Panc1 (cell line): ENCODE data around the gene FGGY. TPM values are rescaled to one million over a fixed set of nuclear protein-coding genes. Genes with fewer than 3 reads are reported as not detected.

Experiments used
- ATAC-seq: fragments of 200-7000 bp; cut with Tn5 transposase; 2 replicates; pipeline ENCODE4 v1.9.1; 2020; ENCODE audit warnings: mild to moderate bottlenecking, moderate library complexity
- BruUV-seq: library from RNA; stranded (reverse); fragments of 400-500 nt; replicated peaks from 2 replicates; lab custom pipeline; 2021; lab: Mats Ljungman, UMichigan
- CTCF ChIA-PET: fragments of 300-600 bp; sonication (Branson Sonifier 250); formaldehyde crosslinking; loops from one replicate; lab custom pipeline; 2022; ENCODE audit warnings: antibody characterized with exemption; lab: Charles Lee
- POLR2A ChIA-PET: fragments of 300-600 bp; sonication (Branson Sonifier 250); formaldehyde crosslinking; loops from one replicate; lab custom pipeline; 2022; ENCODE audit warnings: antibody characterized with exemption; lab: Charles Lee
- DNase-seq: peaks from one replicate; pipeline ENCODE4 v3.0.0-alpha.2; 2010; ENCODE audit warnings: low read depth, low spot score
- H3K27ac ChIP-seq: 2 replicates; pipeline ENCODE4 v1.5.1; 2011; ENCODE audit warnings: mild to moderate bottlenecking, low read length, inconsistent platforms
- H3K27me3 ChIP-seq: fragments of 200-500 bp; sonication (Bioruptor generic); 2 replicates; pipeline ENCODE4 v1.6.0; 2014; ENCODE audit warnings: low read length, inconsistent platforms; ENCODE audit not compliant: control insufficient read depth, insufficient read depth
- H3K36me3 ChIP-seq: fragments of 200-500 bp; sonication (Bioruptor generic); 2 replicates; pipeline ENCODE4 v1.5.1; 2014; ENCODE audit warnings: inconsistent platforms, mild to moderate bottlenecking, low read length, moderate library complexity; ENCODE audit not compliant: control insufficient read depth, insufficient read depth
- H3K4me1 ChIP-seq: 2 replicates; pipeline ENCODE4 v1.5.1; 2011; ENCODE audit warnings: inconsistent platforms, mild to moderate bottlenecking, low read length, moderate library complexity; ENCODE audit not compliant: control insufficient read depth, insufficient read depth
- H3K4me3 ChIP-seq, 2 experiments: 2 replicates each; pipeline ENCODE4 v1.5.1; 2011 to 2012; ENCODE audit warnings: low read depth in 2 of 2, low read length in 2 of 2, mild to moderate bottlenecking in 2 of 2, inconsistent platforms in 1 of 2, moderate library complexity in 1 of 2
- H3K9me3 ChIP-seq: fragments of 200-500 bp; sonication (Bioruptor generic); 2 replicates; pipeline ENCODE4 v1.5.1; 2014; ENCODE audit warnings: low read depth, mild to moderate bottlenecking, inconsistent platforms, low read length, moderate library complexity; ENCODE audit not compliant: control insufficient read depth, insufficient read depth
- CTCF ChIP-seq: fragments of 450-650 bp; IDR thresholded peaks from 2 replicates; pipeline ENCODE4 v1.5.1; 2017; ENCODE audit warnings: mild to moderate bottlenecking
- POLR2AphosphoS5 ChIP-seq: IDR thresholded peaks from 2 replicates; pipeline ENCODE4 v1.6.1; 2012; ENCODE audit warnings: mild to moderate bottlenecking, low read depth, low read length, moderate library complexity
- REST ChIP-seq, 2 experiments: IDR thresholded peaks; 2 replicates each; pipeline ENCODE4 v1.6.1; 2011 to 2012; ENCODE audit warnings: low read depth in 2 of 2, control low read depth in 1 of 2, low read length in 1 of 2, mild to moderate bottlenecking in 1 of 2, moderate library complexity in 1 of 2; ENCODE audit not compliant: insufficient read depth in 1 of 2
- SIN3A ChIP-seq: IDR thresholded peaks from 2 replicates; pipeline ENCODE4 v1.6.1; 2012; ENCODE audit warnings: low read depth, mild to moderate bottlenecking, low read length, moderate library complexity, borderline replicate concordance; ENCODE audit not compliant: insufficient read depth
- TCF7L2 ChIP-seq: IDR thresholded peaks from 2 replicates; pipeline ENCODE4 v1.6.1; 2011; ENCODE audit warnings: mild to moderate bottlenecking, low read depth, low read length, inconsistent platforms
- in situ Hi-C: cut with HindIII; loops from 2 replicates; pipeline ENCODE4 v1.10.0; 2016; ENCODE audit warnings: low sequenced_read_pairs, low pct_unique_long_range_greater_than_20kb
- intact Hi-C: fragments of 100-400 bp; cut with micrococcal nuclease; formaldehyde crosslinking; loops from one replicate; pipeline ENCODE4 v1.10.0; 2022; ENCODE audit not compliant: unreplicated experiment
- total RNA-seq: library from RNA; stranded (reverse); gene quantifications from one replicate; pipeline ENCODE4 v1.2.1, GENCODE V29; 2021; ENCODE audit not compliant: unreplicated experiment

FGGY gene
- total RNA-seq, 1 experiment from 2014 or later = 15.5 TPM

GRCh38 chr1:59421232-59421920 is 124.5 kb downstream of the FGGY start:
- no peak for DNase-seq
- Histone ChIP-seq H3K36me3 (no peaks in the 10 kb centered on the region), H3K9me3 (no peaks in the 10 kb centered on the region), H3K27me3 (no peaks in the 10 kb centered on the region), H3K4me1 (no peaks in the 10 kb centered on the region), H3K27ac (no peak overlapping the region), H3K4me3 (no peak overlapping the region)
- no TSS peak for BruUV-seq
- ChIA-PET CTCF (no interaction called here), POLR2A (no interaction called here)
- TF ChIP-seq SIN3A = no peak
- TF ChIP-seq CTCF = no peak
- no peak for TF ChIP-seq POLR2AphosphoS5
- no peak for TF ChIP-seq REST (IDR thresholded peaks at IDR 0.05; ENCODE audit: insufficient read depth in 1 of 2, low read depth in 2 of 2, low read length in 1 of 2)
- no peak for TF ChIP-seq TCF7L2
- ATAC-seq = no peak
- in situ Hi-C loops (no loop called here), intact Hi-C loops (no loop called here)

DNA sequence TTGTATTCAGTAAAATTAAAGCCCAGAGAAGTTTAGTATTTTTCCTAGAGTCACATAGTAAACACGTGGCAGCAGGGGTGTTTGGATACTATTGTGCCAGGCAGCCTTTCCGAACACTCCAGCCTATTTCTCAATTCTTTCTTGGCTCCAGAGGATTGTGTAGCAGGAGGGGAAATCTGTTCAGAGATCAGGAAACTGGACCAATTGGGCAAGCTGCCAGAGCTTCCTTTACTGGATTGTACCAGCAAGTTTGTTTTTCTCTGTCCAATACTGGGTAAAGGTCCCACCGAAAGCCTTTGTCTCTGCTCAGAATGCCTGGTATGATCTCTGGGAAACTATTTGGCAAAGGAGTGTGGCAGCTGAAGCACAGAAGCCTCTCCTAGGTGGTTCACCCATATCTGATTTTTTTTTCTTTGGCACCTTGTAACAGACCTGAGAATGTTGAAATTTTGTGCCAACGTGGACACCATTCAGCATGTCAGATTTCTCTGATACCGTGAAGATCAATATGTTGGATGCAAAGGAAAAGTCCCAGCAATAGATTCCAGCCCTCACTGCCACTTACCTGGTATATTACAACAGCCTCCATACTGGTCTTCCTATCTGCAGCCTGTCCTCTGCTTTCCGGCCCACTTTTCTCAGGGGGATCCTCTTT is 126.2 kb downstream of the FGGY start:
- Histone ChIP-seq H3K27ac (no peak overlapping the region), H3K27me3 (no peaks in the 10 kb centered on the region), H3K4me1 (peaks cover 3% of the 10 kb centered on the region; the same call in 1 of the 2 replicates), H3K4me3 (no peak overlapping the region), H3K36me3 (no peaks in the 10 kb centered on the region), H3K9me3 (no peaks in the 10 kb centered on the region)
- TF ChIP-seq REST (IDR thresholded peaks at IDR 0.05; ENCODE audit: insufficient read depth in 1 of 2, low read depth in 2 of 2, low read length in 1 of 2) = no peak
- no peak for TF ChIP-seq POLR2AphosphoS5
- no peak for TF ChIP-seq SIN3A
- TF ChIP-seq TCF7L2 = no peak
- no peak for TF ChIP-seq CTCF
- DNase-seq (no peak), ATAC-seq (no peak)
- intact Hi-C loops (no loop called here), in situ Hi-C loops (no loop called here)
- no TSS peak for BruUV-seq
- POLR2A ChIA-PET = no interaction called here
- CTCF ChIA-PET = no interaction called here
